Fibroblast of upper back skin (primary cell): ENCODE measurements around the gene GRN.
"Not testable (repeated sequence)": the region's sequence is repeated elsewhere in the genome, so short reads cannot be mapped to it uniquely, and the experiment has no call there.

Experiments
- DNase-seq: peaks from one replicate; pipeline ENCODE4 v3.0.0-alpha.2; 2013

GRN gene

GRCh38 chr17:44384823-44385286 lies 39.8 kb downstream of the GRN start:
- DNase-seq: no peak

GRCh38 chr17:44385287-44386181 lies 40.4 kb downstream of the GRN start:
- DNase-seq: peak; percentile 70

GRCh38 chr17:44386182-44386525 lies 41.1 kb downstream of the GRN start:
- DNase-seq: no peak

- no peak for DNase-seq
Observed at GRCh38 chr17:44387804-44388203, 42.7 kb downstream of the GRN start.

GRCh38 chr17:44389281-44389680 lies 44.2 kb downstream of the GRN start, which contains the start of gene ITGA2B:
ITGA2B (minus strand) TSS chr17:44389649; CDS start chr17:44389473, 176 bp downstream.
- DNase-seq: no peak

DNA sequence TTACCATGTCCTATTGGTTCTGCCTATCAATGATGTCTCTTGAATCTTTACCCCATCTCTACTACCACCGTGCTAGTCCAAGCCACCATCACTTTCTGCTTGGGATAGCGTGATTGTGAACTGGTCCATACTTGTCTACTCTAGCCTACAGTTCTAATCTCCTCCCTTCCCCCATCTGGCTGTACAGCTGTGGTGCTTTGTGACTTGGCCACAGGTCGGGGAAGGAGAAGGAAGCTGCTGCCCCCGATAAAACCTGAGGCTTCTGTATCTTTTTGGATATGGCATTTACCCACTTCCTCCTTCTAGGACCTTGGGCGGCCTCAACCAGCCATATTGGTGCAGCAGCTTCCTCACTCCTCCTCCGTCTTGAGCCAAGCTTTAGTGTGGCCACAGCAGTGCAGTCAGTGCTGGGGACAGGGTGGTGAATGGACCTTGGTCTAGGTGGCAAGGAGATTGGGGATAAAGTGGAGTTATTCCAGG lies 44.7 kb downstream of the GRN start:
- DNase-seq: no peak

DNA sequence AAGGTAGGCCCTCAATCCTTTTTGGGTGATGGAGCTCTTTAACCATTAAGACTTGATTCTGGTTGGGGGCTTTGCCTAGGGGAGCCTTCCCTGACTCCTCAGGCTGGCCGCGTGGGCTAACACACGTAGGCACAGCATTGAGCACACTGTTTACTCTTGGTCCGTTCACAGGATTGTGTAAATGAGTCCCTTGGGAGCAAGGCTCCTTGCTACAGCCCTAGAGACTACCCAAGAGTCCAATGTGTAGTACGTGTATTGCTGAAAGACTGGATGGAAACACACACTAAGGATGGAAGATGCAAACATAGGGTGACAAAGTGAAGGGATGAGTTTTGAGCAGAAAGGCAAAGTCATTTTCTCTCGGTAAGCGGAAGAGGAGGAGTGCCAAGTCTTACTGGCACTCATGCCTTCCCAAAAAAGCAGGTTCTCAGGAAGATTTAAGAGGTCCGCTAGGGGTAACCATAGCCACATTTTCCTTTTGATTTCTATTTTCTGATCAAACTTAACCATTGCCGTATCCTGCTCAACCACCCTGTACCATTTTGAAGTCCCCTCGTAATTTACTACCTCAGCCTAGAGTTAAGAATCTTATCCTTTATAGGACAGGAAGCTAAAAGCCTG lies 45.3 kb downstream of the GRN start:
- no peak for DNase-seq

DNA sequence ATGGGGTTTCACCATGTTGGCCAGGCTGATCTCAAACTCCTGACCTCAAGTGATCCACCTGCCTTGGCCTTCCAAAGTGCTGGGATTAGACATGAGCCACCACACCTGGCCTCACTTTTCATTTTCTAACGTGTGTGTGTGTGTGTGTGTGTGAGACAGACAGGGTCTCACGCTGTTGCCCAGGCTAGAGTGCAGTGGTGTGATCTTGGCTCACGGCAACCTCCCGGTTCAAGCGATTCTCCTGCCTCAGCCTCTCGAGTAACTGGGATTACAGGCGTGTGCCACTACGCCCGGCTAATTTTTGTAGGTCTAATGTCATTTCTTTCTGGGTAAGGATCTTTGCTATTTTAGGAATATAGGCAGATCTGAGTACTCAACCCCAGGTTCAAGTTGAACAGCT lies 49.0 kb downstream of the GRN start:
- not testable (repeated sequence) for DNase-seq

- no peak for DNase-seq
Observed at GRCh38 chr17:44394833-44395232, 49.7 kb downstream of the GRN start.

DNA sequence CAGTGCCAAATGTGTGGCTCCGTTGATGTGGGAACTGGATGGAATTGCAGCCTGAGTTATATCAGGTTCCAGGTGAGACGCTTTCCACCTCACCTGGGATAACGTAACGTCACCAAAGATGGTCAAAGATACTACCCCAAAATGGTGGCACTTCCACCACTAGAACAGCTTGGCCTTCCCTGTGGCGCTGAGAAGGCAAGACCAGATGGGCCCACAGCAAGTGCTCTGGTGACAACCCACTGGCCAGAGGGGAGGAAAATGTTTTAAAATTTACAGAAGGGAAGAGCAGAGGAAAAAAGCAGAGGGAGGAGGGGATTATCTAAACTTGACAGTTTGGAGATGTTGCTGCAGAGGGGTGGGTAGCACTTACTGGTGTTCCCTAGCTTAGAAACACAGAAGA lies 51.8 kb downstream of the GRN start:
- no peak for DNase-seq

DNA sequence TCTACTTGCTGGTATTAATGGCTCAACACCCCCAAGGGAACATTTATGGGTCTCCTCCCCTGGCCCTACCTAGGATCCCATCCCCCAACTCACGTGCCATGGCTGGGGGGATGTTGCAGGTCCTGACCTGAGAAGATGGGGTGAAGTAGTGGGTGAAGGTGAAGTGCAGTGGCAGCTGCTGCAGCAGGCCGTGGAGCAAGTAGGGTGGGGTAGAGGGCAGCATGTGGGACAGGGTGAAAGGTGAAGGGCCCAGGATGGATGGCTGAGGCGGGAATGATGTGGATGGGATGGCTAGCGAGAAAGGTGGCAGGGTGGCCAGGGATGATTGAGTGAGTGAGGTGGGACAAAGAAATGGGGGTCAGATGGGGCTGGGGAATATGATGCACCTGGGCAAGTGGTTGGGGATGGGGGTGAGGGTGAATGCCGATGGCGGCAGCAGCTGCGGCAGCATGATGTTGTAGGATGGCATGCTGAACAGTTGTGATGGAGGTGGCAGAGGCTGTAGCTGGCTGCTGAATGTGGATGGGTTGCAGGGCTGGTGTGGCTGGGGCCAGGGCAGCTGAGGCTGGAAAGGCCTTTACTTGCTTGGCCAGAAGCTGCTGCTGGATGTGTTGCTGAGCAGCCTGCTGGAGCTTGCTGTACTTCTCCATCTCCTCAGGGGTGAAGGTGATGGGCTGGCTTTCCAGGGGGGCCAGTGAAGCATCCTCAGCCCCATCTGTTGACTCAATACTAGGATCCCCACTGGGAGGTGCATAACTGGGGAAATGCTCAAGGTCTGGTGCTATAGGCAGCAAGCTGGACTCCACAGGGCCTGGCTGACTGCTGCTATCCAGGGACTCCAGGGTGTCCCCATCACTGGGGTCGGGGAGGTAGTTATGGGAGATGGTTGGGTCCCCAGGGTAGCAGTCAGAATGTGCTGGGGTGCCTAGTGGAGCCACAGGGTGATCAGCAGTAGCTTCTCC lies 52.7 kb downstream of the GRN start:
- DNase-seq: no peak

DNA sequence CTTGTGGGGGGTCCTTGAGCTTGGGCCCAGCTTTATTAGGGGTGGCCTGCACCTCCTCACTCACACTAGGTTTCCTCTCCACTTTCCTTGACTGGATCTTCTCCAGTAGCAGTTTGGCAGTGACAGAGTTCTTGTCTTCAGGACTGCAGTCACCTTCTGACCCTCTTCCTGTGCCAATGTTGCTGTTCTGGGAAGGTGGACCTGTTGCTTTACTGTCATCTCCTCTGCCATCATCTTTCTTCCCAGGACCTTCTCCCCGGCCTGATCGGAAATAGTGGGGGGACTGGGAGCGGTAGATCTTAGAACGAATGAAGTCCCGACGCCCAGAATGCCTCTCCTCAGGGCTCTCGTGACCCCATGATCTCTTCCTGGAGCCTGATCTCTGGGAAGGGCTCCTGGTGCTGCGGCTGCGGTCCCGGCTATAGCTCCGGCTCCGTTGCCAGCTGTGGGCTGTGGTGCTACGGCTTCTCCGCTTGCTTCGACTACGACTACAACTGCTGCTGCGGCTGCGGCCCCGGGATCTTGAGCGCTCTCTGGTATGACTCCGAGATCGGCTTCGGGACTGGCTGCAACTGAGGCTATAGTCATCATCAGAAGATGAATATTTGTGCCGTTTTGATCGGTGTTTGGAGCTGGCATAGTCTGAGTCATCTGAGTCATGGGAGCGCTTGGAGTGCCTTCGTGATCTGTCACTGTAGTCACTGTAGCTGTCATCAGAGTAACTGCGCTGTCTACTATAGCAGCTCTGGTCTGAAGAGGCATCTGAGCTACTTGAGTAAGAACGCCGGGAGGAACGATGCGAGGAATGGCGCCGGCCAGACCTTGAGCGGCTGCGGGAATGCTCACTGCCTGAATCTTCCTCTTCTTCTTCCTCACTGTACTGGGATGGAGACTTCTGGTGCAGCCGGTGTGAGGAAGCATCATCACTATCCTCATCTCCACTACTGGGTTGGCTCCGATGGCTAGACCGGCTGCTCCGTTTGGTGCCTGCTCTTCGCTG lies 53.9 kb downstream of the GRN start:
- no peak for DNase-seq

DNA sequence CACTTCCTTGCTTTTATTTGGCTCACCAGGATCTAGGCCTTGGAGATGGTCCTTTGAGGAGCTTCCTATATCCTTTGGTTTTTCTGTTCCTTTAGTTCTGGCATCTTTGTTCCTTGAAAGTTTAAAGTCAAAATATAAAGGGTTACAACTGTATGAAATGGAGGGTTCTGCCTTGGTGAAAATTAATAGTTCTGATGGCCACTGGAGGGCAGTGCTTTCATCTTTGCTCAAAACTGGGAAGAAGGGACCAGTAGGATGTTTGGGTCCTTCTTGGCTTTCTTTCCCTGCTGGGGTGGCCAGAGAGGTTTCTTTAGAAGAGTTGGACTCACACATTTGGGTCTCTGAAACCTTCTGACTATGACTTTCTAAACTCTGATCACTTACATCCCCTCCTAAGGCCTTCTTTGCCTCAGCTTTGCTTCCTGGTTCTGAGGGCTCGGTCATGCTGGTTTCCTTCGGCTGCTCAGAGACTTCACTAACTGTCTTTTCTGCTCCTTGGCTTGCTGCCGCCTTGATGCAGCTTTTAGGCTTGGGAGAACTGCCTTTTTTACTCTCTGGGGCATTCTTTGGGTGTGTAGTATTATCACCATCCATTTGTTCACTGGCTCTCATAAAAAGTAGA lies 55.2 kb downstream of the GRN start:
- DNase-seq: peak; percentile 15
